GM12891 (cell line): ENCODE measurements around the gene ARL17A. TPM values are rescaled to one million over a fixed set of nuclear protein-coding genes. Genes with fewer than 3 reads are reported as not detected.
A peak's percentile ranks its signal among the peaks of the same experiment; 100 is the strongest.
"Not testable (repeated sequence)": the region's sequence is repeated elsewhere in the genome, so short reads cannot be mapped to it uniquely, and the experiment has no call there.

Source experiments
- DNase-seq: peaks from one replicate; pipeline ENCODE4 v3.0.0; 2011; ENCODE audit warnings: low spot score; ENCODE audit not compliant: insufficient read length
- FAIRE-seq: peaks from 2 replicates; lab custom pipeline; 2011; peaks lifted over from hg19 to GRCh38; lab: Jason Lieb, UNC
- SPI1 ChIP-seq: IDR thresholded peaks from 2 replicates; pipeline ENCODE4 v1.6.1; 2011; ENCODE audit warnings: low read depth, low read length, control low read depth
- polyA plus RNA-seq: library from polyadenylated mRNA; unstranded; fragments of >200 nt; gene quantifications from one replicate; pipeline ENCODE4 v1.2.1, GENCODE V29; 2012; ENCODE audit warnings: low read depth, missing spikeins, inconsistent platforms; ENCODE audit not compliant: missing spikeins

Gene ARL17A
- 7.7 TPM for polyA plus RNA-seq

GRCh38 chr17:46579083-46580075, at the start of gene ARL17A:
TSS of gene ARL17A (minus strand) at chr17:46579691. CDS start at chr17:46576322, 3,369 bp downstream.
- peak; percentile 94 for FAIRE-seq
- not testable (repeated sequence) for DNase-seq

DNA sequence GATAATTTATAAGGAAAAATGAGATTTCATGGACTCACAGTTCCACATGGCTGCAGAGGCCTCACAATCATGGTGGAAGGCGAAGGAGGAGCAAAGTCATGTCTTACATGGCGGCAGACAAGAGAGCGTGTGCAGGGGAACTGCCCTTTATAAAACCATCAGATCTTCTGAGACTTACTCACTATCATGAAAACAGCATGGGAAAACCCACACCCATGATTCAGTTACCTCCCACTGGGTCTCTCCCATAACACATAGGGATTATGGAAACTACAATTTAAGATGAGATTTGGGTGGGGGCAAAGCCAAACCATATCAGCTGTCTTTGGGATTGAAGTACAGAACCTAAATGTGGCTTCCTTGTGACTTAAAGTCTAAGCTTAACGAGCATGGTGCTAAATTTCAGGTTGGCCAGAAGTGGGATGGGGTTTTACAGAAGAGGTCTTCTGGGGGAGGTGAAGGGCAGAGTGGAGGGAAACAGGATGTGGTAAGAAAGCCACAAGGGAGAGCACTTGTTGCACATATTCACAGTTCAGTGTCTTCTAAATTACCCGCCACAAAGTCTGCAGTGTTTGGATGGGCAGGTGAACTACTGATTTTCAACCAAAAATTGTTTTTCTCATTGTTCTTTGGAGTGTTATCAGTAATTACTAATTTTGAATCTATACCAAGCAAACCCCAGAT, 49.4 kb upstream of the ARL17A start:
- peak; percentile 82 for FAIRE-seq
- DNase-seq: not testable (repeated sequence)

DNA sequence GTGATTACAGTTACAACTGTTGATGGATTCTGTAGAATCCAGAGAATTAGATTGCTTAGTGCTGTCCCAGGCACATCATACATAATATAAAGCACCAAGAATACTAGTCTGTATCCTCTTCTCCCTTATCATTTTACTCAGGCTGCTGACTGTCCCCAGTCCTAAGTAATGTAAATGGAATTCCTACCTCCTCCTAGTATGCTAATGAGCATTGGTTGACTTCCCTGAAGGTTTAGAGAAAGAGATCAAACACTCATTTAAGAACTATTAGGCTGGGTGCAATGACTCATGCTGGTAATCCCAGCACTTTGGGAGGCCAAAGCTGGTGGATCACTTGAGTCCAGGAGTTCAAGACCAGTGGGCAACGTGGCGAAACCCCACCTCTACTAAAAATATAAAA, 48.0 kb upstream of the ARL17A start:
- not testable (repeated sequence) for FAIRE-seq, DNase-seq

DNA sequence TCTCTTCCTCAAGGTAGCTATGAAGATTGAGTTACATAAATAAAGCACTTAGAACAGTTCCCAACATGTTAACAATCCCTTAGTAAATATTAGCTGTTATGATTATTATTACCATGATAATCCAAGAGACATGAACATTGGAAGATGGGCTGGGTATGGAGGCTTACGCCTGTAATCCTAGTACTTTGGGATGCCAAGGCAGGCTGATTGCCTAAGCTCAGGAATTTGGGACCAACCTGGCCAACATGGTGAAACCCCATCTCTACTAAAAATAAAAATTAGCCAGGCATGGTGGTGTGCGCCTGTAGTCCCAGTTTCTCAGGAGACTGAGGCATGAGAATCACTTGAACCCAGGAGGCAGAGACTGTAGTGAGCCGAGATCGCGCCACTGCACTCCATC, 45.2 kb upstream of the ARL17A start:
- DNase-seq: not testable (repeated sequence)
- FAIRE-seq: peak; percentile 13

DNA sequence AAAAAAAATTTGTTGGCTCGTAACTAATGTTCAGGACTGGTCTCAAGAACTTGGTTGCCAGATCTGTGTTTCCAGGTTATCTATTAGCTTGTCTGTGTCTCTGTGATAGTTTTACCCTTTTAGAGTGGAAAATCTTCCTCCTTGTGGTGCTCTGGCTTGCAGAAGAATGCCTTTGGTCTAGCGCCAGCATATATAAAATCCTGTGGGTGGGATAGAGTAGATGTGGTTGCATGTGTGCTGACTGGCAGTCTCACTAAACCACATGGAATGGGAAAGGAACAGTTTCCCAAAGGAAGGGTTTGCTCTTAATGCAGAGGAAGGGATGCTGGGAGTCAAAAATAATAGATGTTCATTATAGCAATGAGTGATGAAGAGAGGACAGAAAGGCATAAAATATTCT, 44.3 kb upstream of the ARL17A start:
- not testable (repeated sequence) for FAIRE-seq, DNase-seq

GRCh38 chr17:46618975-46619374, 39.5 kb upstream of the ARL17A start:
- not testable (repeated sequence) for FAIRE-seq, DNase-seq

- FAIRE-seq: not testable (repeated sequence)
Observed at GRCh38 chr17:46617121-46617520, 37.6 kb upstream of the ARL17A start.

DNA sequence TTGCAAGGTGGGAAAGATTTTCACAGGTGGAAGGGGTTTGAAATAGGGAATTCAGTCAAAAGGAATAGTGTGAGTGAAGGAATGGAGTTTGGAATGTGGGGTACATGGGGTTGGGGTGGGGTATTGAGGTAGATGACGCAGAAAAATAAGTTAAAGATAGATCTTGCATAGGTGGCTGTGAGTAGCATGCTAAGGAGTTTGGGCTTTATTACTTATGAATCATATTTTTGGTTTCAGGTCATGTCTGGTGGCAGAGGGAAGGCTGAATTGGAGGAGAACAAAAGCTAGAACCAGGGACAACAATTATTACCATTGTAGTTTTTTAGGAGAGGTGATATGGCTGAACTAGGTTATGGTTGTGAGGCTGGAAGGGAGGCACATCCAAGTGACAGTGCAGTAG, 34.4 kb upstream of the ARL17A start:
- DNase-seq, FAIRE-seq: not testable (repeated sequence)

More at GRCh38 chr17:46617121-46617520, 37.6 kb upstream of the ARL17A start:
- DNase-seq: not testable (repeated sequence)

GRCh38 chr17:46611304-46611703, 31.8 kb upstream of the ARL17A start:
- not testable (repeated sequence) for FAIRE-seq, DNase-seq

- DNase-seq: not testable (repeated sequence)
- peak; percentile 37; the same call in 1 of the 2 replicates for TF ChIP-seq SPI1
- FAIRE-seq: peak; percentile 35
Observed at GRCh38 chr17:46603125-46603524, 23.6 kb upstream of the ARL17A start.

DNA sequence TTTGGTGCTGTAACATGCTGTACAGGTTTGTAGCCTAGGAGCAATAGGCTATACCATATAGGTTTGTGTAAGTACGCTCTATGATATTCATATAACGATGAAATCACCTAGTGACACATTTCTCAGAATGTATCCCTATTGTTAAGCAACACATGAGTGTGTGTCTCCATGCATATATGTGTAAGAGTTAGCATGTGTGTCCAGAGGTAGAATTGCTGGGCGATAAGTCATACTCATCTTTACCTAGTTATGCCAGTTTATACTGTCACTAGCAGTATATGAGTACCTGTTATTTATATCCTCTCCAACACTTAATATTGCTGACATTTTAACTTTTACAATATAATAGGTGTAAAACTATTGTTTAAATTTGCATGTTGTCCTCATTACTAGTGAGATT, 21.3 kb upstream of the ARL17A start:
- FAIRE-seq: peak; percentile 76
- DNase-seq: not testable (repeated sequence)

- DNase-seq: not testable (repeated sequence)
- peak; percentile 65 for FAIRE-seq
Observed at GRCh38 chr17:46598344-46598931, 18.9 kb upstream of the ARL17A start.

GRCh38 chr17:46591332-46591731, 11.8 kb upstream of the ARL17A start:
- not testable (repeated sequence) for DNase-seq
- FAIRE-seq: peak; percentile 58

DNA sequence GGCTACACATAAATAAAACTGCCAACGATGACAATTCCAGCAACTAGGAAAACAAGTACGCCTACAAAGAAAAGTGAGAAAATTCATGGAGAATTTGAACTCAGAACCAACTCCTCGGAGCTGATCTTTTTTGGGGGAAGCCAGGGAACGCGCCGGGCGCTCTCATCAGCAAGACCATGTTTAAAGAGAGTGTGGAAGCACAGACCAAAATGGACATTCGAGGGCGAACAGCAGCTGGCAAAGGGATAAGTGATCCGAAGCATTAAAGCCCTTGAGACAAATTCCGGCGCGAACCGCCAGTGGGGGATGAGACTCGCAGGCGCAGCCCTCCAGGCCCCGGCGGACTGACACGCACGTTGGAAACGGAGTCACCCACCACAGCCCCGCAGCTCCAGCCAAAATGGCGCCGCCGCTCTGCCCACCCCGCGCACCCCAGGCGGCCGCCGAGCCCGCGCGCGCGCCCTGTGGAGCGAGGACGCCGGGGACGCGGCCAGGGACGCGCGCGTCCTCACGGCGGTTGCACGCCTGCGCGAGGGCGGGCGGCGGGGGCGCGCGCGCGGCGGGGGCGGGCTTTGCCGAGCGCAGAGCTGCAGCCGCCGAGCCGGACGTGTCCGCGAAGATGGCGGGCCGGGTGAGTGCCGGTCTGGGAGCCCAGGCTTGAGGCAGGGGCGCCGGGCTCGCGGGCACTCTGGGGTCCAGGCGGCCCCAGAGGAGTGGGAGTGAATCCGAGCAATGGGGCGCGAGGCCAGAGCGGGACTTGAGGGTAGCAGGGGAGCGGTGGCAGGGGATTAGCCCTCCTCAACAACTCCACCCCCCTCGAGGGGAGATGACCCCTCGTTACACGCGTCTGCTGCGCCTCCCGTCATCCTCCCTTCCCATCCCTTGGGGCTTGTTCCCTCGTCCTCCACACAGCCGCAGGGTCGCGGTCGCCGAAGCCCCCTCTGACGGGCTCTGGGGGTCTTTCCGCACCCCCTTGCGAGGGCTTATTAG, 11.0 kb upstream of the ARL17A start, which contains the start of gene NSF:
Gene NSF, plus strand, starts transcription at position 513 of the 990 bp plus-strand sequence. Its CDS starts 107 bp downstream, at position 620.
- FAIRE-seq: peak; percentile 87
- not testable (repeated sequence) for DNase-seq

DNA sequence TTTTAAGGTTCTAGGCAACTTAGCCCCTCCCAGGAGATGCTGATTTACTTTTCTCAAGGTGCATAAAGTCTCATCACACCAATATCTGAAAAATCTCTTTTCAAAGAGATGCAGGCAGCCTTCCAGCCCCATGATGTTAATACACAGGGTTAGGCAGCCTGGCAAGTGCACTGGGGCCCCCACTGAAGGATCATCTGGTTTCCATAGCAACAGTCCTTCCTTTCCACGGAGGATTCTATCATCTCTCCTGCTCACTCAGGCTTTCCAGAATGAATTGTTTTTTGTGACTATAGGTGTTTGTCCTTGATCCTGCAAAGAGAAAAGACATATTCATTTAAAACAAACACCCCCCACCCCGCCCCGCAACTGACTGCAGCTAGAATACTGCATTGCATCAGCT, 6.0 kb upstream of the ARL17A start:
- FAIRE-seq, DNase-seq: not testable (repeated sequence)

DNA sequence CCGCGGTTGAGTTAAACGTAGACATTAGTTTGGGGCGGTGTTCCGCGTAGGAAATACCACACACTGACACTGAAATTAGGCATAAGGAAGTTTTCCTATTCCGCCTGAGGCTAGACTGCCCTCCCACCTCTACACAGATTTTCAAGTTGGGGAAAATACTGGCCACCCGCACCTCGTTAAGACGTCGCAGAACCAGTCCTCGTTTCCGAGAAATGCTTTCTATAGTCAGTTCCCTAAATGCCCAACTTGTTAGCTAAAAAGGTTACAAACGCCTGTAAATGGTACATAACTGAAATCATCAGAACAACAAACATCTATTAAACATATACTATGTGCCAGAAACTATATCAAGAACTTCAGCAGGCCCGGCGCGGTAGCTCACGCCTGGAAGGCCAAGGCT, 591 bp upstream of the ARL17A start:
- DNase-seq, FAIRE-seq: not testable (repeated sequence)

GRCh38 chr17:46571796-46572195, 7.7 kb downstream of the ARL17A start:
- not testable (repeated sequence) for DNase-seq
- peak; percentile 72 for FAIRE-seq

DNA sequence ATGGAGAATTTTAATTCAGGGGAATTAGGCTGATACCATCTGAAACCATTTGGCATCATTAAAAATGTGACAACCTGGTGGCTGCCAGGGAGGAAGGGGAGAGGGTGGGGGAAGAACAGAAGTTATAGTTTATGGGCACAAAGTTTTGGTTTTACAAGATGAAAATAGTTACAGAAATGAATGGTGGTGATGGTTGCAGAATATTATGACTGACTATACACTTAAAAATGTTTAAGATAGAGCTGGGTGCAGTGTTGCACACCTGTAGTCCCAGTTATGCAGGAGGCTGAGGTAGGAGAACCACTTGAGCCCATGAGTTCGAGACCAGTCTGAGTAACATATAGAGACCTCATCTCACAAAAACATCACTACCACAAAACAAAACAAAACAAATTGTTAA, 12.5 kb downstream of the ARL17A start:
- FAIRE-seq: peak; percentile 59

More for the DNA sequence above, 12.5 kb downstream of the ARL17A start:
- not testable (repeated sequence) for DNase-seq
